NCI-H1092 (cell line): Measurements from ENCODE around the gene TRIP13.
A peak's percentile ranks its signal among the peaks of the same experiment; 100 is the strongest.
"Not testable (repeated sequence)": the region's sequence is repeated elsewhere in the genome, so short reads cannot be mapped to it uniquely, and the experiment has no call there.

Experiments
- DNase-seq: peaks from one replicate; lab custom pipeline; 2025; lab: John Stamatoyannopoulos, UW

Gene TRIP13

DNA sequence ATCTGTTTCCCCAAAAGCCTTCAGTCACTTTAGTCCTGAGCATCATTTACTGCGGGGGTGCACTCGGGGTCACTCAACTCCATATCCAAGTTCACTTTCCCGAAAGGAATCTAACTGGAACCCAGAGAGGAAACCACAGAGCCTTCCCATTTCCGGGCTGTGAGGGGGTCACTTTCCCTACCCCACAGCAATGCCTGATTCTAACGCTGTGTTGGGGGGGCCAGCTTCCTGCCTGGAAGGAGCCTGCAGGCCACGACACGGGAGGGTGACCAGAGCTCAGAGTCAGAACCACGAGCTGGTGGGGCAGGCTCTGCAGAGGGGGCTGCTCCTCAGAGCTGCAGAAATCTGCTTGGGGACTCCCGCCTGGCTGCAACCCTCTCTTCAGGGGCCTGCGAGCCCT, 20.4 kb upstream of the TRIP13 start:
- no peak for DNase-seq

DNA sequence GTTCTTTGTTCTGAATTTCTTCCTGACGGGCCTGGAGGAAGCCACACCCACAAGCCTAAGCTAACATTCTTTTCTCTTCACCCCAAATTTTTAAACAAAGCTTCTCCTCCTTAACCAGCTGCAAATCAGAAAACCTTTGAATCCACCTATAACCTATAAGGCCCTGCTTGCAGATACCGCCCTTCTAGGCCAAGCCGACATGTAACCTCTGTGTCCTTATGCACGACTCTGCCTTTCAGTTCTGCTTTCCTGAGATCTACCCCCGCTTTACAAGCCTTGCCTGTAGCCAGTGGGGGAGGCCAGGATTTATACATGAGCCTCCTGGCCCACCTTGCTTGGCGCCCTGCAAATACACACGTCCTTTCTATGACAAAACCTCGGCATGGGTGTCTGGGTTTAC, 19.4 kb upstream of the TRIP13 start:
- no peak for DNase-seq

DNA sequence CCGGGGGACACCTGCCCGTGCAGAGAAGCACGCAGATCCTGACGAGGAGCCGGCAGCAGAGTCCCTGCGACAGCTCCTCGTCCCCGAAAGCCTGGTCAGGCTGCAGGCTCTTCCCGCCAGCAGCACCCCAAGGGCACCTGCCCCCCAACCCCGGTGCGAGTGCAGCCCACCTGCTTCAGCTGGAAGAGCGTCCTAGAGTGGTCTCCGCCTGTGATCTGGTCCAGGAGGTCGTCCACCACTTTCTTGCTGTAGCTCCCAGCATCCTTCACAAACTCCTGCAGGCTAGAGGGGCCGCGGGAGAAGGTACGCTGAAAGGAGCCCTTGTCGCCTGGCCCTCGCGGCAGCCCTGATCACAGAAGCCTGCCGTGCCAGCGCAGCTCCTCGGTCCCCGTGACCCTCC, 16.8 kb upstream of the TRIP13 start:
- no peak for DNase-seq

GRCh38 chr5:876398-877365, 16.0 kb upstream of the TRIP13 start:
- no peak for DNase-seq

- DNase-seq, result no peak
Observed at GRCh38 chr5:878125-878524, 14.6 kb upstream of the TRIP13 start.

DNA sequence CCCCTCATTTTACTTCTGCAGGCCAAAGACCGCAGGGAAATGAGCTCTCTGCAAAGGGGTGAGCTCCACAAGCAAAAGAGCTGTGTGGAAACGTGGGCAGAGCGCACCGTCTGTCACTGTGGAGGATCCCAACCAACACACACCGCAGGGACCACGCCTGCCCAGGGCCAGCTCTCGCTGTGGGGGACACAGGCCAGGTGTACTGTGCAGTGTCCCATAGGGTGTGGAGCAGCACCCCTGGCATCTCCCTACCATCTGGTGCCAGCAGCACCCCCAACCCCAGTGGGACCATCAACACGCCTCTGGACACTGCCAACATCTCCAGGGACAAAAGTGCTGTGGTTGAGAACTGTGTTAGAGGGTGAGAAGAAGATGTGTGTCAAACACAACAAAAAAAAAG, 14.0 kb upstream of the TRIP13 start:
- not testable (repeated sequence) for DNase-seq

- no peak for DNase-seq
Observed at GRCh38 chr5:880816-881550, 11.7 kb upstream of the TRIP13 start.

DNA sequence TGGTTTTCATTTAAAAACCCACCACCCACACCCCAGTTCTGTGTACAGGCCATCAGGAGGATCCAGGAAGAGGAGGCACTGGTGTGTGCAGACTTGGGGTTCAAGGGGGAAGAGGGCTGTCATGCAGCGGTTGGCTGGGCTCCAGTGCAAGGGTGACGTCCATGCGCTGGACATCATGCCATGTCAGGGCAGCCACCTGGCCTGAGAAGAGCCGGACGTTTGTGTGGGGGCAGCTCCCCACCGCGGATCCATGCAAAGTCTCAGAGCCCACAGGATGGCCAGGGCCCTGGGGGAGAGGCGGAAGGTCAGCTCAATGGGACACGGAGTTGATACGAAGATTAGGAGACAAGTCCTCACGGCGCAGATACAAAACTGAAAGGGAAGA, 11.1 kb upstream of the TRIP13 start:
- DNase-seq, result no peak

GRCh38 chr5:882253-883183, 10.2 kb upstream of the TRIP13 start:
- DNase-seq, result no peak

DNA sequence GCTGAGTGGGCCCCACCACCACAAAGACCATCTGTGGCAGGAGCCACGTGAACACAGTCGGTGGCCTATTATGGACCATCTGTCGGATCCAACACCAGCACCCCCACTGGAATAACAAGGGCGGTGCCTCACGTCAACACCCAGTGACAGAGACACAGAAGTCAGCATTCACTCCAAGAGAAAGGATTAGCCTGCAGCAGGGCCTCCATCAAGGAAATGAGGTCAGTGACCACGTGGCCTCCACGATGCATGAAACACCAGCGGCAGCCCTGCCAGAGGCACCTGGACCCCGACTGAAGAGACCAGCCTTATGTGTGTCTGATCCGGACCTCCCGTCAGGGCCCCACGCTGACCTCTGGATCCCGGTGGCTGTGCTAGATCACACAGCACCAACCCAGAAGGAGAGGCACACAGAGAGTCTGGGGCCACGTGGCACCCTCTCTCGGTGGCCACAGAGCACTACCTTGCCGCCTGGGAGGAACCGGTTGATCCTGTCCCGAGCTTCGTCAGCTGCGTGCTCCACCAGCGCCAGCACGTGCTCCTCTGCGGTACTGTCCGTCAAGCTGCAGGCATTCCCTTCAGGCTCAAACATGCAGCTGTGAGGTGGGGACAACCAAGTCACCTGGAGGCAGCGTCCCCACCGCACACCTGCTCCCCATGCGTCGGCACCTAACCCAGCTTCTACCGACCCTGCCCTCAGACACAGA, 9.1 kb upstream of the TRIP13 start:
- DNase-seq, result no peak

DNA sequence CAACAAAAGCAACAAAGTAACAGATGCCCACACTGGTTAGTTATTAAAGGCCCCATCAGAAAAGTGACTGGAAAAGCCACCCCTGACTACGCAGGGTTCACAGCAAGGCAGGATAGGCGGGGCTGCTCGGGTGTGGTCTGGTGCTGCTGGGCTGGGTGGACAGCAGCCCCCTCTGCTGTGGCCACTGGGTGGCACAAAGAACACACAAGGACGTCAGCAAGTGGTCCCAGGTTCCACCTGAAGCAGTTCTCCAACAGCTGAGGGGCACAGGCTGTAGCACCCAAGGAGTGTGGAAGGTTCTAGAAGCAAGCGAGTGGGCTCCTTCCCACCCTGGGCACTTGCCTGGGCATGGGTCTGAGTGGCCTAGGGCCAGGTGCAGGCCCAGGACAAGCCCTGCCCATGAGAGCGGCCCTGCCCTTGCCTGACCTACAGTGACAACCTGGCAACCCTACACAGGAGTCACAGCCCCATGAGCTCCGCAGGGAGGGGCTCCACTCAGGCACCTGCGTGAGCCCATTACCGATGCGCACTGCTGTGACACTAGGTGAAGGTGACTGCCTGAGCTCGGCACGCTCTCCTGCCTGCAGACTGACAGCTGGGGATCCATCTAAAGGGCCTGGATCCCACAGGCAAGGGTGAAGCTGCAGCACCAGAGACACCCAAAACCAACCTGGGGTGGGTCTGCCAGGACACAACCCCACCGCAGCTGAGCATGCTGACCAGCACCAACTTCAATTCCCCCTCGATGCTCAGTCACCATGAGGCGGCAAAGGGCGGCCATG, 8.1 kb upstream of the TRIP13 start:
- DNase-seq, result no peak

GRCh38 chr5:885127-885442, 7.6 kb upstream of the TRIP13 start:
- no peak for DNase-seq

DNA sequence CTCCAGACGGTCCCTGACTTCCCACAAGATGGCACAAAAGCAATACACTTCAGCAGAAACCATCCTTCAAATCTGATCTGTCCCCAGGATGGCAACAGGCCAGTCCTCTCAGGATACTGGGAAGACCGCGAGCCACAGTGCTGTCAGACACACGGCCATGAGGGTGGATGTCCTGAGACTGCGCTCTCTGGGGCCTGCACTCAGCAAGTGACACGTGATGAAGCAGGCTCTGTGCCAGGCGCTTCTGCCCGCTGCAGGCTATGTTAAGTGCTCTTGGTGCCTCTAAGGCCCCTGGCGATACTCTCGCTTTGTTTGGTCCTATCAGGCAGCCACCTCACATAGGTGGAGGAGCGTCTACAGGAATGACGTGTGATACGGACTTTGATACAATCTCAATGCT, 7.2 kb upstream of the TRIP13 start:
- peak; percentile 15 for DNase-seq

DNA sequence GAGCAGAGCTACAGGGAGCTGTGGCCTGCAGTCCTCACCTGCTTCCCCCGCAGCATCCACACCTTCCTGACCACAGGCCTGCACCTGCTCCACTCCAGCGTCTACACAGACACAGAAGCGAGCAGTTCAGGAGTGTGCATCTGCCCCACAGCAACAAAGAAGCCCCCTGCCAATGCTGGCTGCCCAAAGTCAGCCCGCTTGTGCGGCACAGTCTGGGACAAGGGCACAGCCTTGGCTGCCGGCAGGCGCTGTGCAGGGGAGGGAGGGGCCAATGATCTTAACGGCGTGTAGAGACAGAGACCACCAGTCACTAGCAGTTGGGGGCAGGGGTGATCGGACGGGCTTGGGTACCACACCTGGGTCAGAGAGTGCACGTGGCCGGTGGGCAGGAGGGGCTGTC, 6.6 kb upstream of the TRIP13 start:
- no peak for DNase-seq

DNA sequence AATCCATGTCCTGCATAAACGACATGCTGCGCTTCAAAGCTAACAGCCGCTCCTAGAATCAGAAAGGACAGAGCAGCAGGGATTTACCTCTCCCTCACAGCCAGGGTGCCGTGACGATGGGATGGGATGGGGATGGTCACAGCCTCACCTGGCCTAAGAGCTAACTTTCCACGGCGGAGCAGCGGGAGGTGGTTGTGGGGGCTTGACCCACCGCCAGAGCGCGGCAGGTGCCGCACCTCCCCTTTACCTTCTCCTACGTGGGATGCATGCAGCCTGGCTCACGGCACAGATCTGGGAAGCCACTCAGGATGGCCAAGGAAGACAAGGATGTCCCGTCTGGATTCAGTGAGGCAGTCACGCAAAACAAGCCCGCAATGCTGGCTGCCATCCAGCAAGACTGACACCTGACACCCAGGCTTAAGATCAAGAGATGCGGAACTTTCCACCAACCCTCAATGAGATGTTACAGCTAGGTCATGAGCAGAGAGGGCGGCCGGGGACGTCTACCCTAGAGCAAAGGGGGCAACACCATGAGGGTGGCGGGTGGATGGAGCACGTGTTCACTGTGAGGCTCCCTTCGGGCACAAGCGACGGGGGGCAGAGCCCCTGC, 5.9 kb upstream of the TRIP13 start:
- no peak for DNase-seq

GRCh38 chr5:887947-888637, 4.6 kb upstream of the TRIP13 start:
- DNase-seq, result no peak

GRCh38 chr5:888638-889035, 4.0 kb upstream of the TRIP13 start:
- no peak for DNase-seq

DNA sequence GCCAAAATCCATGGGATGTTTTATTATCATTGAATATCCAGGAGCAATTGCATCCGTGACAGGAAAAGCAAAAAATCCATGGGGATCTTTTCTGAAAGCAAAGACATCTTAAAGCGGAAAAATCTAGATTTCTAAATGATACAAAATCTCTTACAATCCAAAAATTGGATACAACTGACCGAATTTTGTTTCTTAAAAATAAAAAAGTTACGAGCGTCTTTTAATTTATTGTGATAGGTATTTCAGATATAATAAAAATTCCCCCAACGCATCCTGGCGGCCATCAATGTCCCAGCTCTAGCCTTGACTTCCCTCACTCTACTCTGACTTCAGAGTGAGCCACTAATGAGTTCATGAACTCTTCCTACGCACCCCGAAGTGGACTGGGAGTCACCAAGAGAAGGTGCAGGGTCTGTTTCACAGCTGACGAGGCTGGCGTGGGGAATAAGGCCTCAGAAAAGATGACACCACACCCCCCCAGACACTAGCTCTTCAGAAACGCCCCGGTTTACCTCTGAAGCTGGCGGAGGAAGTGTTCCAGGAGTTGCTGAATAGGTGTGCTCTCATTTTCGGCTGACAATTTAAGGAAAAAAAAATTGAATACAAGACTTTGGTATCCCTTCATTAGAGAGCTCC, 3.5 kb upstream of the TRIP13 start:
- no peak for DNase-seq

- DNase-seq, result no peak
Observed at GRCh38 chr5:891117-891836, 1.4 kb upstream of the TRIP13 start.
